ENCODE measurements around the gene PKNOX2. TPM values are rescaled to one million over a fixed set of nuclear protein-coding genes. Genes with fewer than 3 reads are reported as not detected.

Gene PKNOX2
- total RNA-seq, 1 donor from 2014 or later, result not detected

DNA sequence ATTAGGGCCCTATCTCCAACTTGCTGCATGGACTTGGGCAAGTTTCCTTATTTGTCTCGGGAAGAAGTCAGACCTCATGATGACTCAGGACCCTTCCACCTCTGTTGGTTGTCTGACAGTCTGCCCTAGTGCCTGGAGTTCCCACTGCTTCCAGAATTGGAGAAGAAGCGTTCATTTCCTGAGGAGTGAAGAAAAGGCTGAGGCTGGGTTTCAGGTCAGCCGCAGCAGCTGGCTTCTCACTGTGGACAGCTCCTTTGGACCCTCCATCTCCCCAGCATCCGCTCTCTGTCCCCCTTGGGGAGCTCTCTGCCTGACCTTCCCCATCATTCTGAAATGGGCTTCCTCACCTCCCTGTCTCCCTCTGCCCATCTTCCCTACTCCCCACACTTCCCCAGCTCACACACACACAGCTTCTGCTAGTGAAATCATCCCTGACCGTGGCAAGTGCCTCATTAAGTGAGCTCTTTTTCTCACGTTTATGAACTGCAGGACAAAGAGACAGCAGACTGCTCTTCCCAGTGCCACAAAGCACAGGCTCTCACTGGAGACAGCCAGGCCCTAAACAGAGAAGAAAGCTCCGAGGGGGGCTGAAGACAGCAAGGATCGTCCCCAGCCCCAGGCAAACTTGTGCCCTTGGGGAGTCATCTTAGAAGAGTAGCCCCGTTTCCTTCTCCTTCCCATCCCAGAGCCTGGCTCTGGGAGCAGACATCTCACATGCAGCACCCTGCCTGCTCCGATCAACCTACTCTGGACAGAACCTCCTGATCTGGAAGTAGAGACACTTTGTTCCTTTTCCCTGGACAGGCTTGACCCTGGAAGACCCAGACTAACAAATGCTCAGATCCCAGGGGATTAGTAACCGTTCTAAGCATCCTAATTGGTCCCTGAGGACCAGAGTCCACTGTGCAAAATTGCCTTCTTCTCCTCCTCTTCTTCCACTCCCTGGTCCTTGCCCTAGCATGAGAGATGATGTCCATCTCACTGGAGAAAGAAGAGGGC lies 173.6 kb downstream of the PKNOX2 start:
- Mint-ChIP-seq H3K27ac (no peak overlapping the region), H3K9me3 (no peaks in the 10 kb centered on the region), H3K4me3 (no peak overlapping the region), H3K36me3 (ENCODE audit: low read depth) (no peaks in the 10 kb centered on the region), H3K4me1 (no peaks in the 10 kb centered on the region), H3K27me3 (peaks cover 6% of the 10 kb centered on the region)
- CTCF ChIA-PET, result no interaction called here
- ATAC-seq (ENCODE audit: low read depth), result no peak
- no peak for DNase-seq
- intact Hi-C loops (cut with micrococcal nuclease), result no loop called here
- TF ChIP-seq, protein P1, sequence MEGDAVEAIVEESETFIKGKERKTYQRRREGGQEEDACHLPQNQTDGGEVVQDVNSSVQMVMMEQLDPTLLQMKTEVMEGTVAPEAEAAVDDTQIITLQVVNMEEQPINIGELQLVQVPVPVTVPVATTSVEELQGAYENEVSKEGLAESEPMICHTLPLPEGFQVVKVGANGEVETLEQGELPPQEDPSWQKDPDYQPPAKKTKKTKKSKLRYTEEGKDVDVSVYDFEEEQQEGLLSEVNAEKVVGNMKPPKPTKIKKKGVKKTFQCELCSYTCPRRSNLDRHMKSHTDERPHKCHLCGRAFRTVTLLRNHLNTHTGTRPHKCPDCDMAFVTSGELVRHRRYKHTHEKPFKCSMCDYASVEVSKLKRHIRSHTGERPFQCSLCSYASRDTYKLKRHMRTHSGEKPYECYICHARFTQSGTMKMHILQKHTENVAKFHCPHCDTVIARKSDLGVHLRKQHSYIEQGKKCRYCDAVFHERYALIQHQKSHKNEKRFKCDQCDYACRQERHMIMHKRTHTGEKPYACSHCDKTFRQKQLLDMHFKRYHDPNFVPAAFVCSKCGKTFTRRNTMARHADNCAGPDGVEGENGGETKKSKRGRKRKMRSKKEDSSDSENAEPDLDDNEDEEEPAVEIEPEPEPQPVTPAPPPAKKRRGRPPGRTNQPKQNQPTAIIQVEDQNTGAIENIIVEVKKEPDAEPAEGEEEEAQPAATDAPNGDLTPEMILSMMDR (IDR thresholded peaks at IDR 0.05), result no peak
- POLR2A ChIA-PET, result no interaction called here

DNA sequence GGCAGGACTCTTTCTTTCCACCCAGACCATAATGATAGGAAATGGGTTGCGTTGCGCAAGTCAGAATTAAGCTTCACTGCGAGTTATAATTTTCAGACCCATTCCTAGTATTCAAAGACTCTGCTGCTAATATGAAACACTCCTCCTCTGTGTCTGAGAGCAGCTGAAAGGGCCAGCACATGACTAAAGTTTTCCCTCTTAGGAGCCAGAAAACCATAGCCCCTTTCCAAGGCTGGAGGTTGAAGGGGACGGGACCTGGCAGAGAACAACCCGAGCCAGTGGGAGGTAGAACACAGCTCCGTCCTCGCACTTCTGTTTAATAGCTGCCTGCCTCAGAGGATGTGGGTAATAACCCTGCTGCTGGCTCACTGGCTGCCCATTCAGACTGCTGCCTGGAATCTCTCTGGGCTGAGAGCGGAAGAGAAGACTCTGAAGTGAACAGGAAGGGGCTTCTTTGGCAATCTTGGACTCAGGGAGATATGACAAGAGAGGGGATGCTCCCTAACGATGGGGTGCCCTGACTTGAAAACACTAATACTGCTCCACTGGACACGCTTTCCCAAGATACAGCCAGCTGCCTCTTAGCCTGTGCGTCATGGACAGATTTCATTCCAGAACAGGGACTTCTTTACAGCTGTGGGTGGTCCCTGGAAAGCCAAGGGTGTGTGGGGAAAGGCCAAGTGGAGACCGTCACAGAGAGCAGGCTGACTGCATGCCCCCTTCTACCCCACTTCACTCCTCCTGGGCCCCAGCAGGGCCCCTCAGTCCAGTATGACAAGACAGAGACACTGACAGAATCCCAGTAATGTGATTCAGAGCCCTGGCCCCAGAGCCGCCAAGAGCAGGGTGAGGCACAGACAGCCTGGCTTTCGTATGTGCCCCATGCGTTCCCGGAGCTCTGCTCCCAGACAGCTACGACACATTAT lies 174.6 kb downstream of the PKNOX2 start:
- ATAC-seq (ENCODE audit: low read depth) (no peak), DNase-seq (no peak)
- H3K4me3 Mint-ChIP-seq, result no peak overlapping the region
- H3K27me3 Mint-ChIP-seq, result peaks cover 8% of the 10 kb centered on the region
- TF ChIP-seq, protein P1 (IDR thresholded peaks at IDR 0.05), result no peak
- H3K27ac Mint-ChIP-seq, result no peak overlapping the region
- H3K9me3 Mint-ChIP-seq, result no peaks in the 10 kb centered on the region
- CTCF ChIA-PET, result no interaction called here
- intact Hi-C loops (cut with micrococcal nuclease), result no loop called here
- no peaks in the 10 kb centered on the region for H3K36me3 Mint-ChIP-seq (ENCODE audit: low read depth)
- POLR2A ChIA-PET, result no interaction called here
- no peaks in the 10 kb centered on the region for H3K4me1 Mint-ChIP-seq

DNA sequence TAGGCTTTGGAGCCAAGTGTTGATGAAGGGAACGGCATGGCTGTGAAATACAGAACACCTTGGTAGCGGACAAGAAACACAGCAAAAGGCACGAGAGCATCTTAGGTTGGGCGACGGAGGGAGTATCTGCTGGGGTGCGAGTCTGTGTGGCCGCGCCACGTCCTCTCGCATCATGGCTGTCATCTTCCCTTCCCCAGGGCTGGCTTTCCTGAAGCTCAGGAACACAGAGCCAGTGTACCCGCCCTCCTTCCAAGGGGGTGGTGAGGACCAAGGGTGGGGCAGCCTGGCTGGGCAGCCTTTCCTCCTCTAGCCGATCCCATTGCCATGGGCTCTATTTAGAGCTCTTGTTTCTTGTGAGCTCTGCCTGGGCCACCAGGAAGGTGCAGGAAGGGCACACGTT lies 177.1 kb downstream of the PKNOX2 start:
- intact Hi-C loops (cut with micrococcal nuclease), result no loop called here
- CTCF ChIA-PET, result no interaction called here
- TF ChIP-seq, protein P1 (IDR thresholded peaks at IDR 0.05), result no peak

DNA sequence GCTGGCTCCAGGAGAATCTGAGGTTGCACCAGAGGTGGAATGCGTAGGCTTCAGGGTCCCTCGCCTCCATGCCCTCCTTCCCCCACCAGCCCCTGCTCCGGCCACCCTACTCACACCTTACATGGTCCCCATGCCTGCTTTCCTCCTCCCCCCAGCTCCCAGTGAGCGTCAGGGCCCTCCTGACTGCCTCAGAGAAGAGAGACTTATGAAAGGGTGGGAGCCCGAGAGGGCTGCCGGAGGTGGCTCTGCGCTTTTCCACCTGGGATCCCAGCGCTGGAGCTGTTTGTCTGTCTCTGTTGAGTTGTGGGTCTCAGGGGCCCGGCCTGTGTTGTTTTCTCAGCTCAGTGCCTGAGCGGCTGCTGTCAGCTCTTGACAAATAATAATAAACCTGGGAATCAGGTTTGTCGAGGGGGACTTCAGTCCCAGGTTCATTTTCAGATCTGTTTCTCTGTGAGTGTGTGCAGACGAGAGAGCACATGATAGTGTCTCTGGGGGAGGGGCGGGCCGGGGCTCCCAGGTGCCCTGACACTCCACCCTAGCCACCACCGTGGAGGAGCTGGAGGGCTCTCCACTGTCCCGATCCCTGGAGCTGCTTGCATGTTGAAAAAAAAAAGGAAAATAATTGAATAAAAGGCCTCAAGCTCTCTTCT lies 177.9 kb downstream of the PKNOX2 start:
- no peaks in the 10 kb centered on the region for H3K9me3 Mint-ChIP-seq
- ChIA-PET CTCF (no interaction called here), POLR2A (no interaction called here)
- H3K4me3 Mint-ChIP-seq, result no peak overlapping the region
- H3K4me1 Mint-ChIP-seq, result no peaks in the 10 kb centered on the region
- DNase-seq, result no peak
- intact Hi-C loops (cut with micrococcal nuclease), result no loop called here
- TF ChIP-seq, protein P1 (IDR thresholded peaks at IDR 0.05), result no peak
- no peak overlapping the region for H3K27ac Mint-ChIP-seq
- H3K36me3 Mint-ChIP-seq (ENCODE audit: low read depth), result no peaks in the 10 kb centered on the region
- H3K27me3 Mint-ChIP-seq, result peaks cover 17% of the 10 kb centered on the region
- no peak for ATAC-seq (ENCODE audit: low read depth)

More for the DNA sequence above, 177.1 kb downstream of the PKNOX2 start:
- Mint-ChIP-seq H3K27ac (no peak overlapping the region), H3K36me3 (ENCODE audit: low read depth) (no peaks in the 10 kb centered on the region), H3K9me3 (no peaks in the 10 kb centered on the region), H3K4me3 (no peak overlapping the region), H3K4me1 (no peaks in the 10 kb centered on the region), H3K27me3 (peaks cover 15% of the 10 kb centered on the region)
- ATAC-seq (ENCODE audit: low read depth) (no peak), DNase-seq (no peak)
- POLR2A ChIA-PET, result no interaction called here
